ENCODE results near the gene ELP4.
"Not testable (repeated sequence)": the region's sequence is repeated elsewhere in the genome, so short reads cannot be mapped to it uniquely, and the experiment has no call there.

ELP4 gene

DNA sequence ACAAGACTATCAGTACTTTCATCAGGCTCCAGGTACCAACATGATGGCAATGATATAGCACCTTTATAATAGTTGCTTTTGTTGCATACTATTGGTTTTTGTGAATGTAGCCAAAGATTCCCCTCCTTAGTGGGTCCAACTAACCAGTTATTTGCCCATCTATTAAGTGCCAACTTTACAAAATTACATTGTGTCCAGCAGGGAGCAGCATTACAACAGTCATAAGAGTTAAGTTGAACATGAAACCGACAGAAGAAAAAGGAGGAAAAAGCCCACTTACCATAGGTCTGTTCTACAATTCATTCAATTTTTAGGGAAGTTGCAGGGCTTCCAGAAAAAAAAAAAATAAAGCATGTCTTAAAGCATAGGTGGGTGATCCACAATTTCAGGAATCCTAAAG is 21.7 kb upstream of the ELP4 start:
- DNase-seq (ENCODE audit: insufficient read length, low spot score) = no peak
- TF ChIP-seq POU2F2 (IDR thresholded peaks at IDR 0.05; ENCODE audit: low read depth, low read length) (no peak), PAX5 (IDR thresholded peaks at IDR 0.05; ENCODE audit: insufficient read depth, low read length, severe bottlenecking) (no peak), TAF1 (IDR thresholded peaks at IDR 0.05; ENCODE audit: low read depth, low read length) (no peak), POLR2A (IDR thresholded peaks at IDR 0.05; ENCODE audit: low read depth, low read length) (no peak), SPI1 (IDR thresholded peaks at IDR 0.05; ENCODE audit: low read depth, low read length) (no peak), POLR2AphosphoS5 (IDR thresholded peaks at IDR 0.05; ENCODE audit: low read depth, low read length) (no peak)
- peak; percentile 62 for FAIRE-seq

DNA sequence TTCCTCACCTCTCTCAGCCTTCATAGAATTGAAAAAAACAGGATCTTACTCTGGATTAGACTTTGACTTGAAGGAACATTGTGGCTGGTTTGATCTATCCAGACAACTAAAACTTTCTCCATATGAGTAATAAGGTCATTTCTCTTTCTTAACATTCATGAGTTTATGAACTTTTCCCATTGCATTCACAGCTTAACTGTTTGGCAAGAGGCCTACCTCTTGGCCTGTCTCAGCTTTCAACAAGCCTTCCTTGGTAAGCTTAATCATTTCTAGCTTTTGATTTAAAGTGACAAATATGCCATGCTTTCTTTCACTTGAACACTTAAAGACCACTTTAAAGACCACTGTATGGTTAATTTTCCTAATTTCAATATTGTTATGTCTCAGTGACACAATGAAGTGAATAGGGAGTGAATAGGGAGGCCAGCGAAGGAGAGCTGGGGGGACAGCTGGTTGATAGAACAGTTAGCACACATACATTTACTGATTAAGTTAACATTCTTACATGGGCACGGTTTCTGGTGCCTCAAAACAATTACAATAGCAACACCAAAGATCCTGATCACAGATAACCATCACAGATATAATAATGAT is 17.1 kb upstream of the ELP4 start:
- DNase-seq (ENCODE audit: insufficient read length, low spot score) (no peak), FAIRE-seq (no peak)
- TF ChIP-seq POU2F2 (IDR thresholded peaks at IDR 0.05; ENCODE audit: low read depth, low read length) (no peak), SPI1 (IDR thresholded peaks at IDR 0.05; ENCODE audit: low read depth, low read length) (no peak), PAX5 (IDR thresholded peaks at IDR 0.05; ENCODE audit: insufficient read depth, low read length, severe bottlenecking) (no peak), POLR2AphosphoS5 (IDR thresholded peaks at IDR 0.05; ENCODE audit: low read depth, low read length) (no peak), POLR2A (IDR thresholded peaks at IDR 0.05; ENCODE audit: low read depth, low read length) (no peak), TAF1 (IDR thresholded peaks at IDR 0.05; ENCODE audit: low read depth, low read length) (no peak)

DNA sequence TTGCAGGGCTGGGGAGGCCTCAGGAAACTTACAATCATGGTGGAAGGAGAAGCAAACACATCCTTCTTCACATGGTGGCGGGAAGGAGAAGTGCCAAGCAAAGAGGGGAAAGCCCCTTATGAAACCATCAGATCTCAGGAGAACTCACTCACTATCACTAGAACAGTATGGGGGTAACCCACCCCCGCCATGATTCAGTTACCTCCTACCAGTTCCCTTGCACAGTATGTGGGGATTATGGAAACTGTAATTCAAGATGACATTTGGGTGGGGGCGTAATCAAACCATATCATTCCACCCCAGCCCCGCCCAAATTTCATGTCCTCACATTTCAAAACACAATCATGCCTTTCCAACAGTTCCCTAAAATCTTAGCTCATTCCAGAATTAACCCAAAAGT is 16.3 kb upstream of the ELP4 start:
- FAIRE-seq (no peak), DNase-seq (ENCODE audit: insufficient read length, low spot score) (no peak)
- TF ChIP-seq POU2F2 (IDR thresholded peaks at IDR 0.05; ENCODE audit: low read depth, low read length) (no peak), SPI1 (IDR thresholded peaks at IDR 0.05; ENCODE audit: low read depth, low read length) (no peak), POLR2A (IDR thresholded peaks at IDR 0.05; ENCODE audit: low read depth, low read length) (no peak), PAX5 (IDR thresholded peaks at IDR 0.05; ENCODE audit: insufficient read depth, low read length, severe bottlenecking) (no peak), TAF1 (IDR thresholded peaks at IDR 0.05; ENCODE audit: low read depth, low read length) (no peak)

DNA sequence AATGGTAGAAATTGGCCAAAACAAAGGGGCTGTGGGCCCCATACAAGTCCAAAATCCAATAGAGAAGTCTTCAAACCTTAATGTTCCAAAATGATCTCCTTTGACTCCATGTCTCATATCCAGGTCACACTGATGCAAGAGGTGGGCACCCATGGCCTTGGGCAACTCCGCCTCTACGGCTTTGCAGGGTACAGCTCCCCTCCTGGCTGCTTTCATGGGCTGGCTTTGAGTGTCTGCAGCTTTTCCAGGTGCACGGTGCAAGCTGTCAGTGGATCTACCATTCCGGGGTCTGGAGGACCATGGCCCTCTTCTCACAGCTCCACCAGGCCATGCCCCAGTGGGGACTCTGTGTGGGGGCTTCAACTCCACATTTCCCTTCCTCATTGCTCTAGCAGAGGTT is 15.8 kb upstream of the ELP4 start:
- not testable (repeated sequence) for FAIRE-seq; DNase-seq (ENCODE audit: insufficient read length, low spot score)

DNA sequence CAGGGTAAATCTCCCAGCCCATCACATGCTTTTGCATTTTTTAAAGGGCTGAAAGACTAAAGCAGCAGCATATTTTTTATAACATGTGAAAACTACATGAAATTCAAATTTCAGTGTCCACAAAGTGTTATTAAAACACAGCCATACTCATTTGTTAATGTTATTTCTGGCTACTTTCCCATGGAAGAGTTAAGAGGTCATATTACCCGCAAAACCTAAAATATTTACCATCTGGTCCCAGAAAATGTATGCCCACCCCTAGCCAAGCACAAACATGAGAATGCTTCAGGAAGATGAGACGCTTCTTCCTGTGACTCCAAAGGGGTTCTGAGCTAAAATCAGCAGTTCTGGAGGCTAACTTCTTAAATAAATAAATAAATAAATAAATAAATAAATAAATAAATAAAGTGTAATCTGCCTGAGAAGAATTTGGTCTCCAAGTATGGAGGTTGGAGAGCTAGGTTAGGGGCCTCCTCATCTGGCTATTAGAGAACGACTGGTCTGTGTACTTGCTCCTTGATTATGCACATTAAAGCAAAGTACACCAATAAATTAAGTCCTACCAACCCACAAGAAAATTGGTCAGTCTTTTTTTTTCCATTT is 9.9 kb upstream of the ELP4 start:
- FAIRE-seq = no peak
- TF ChIP-seq POLR2A (IDR thresholded peaks at IDR 0.05; ENCODE audit: low read depth, low read length) (no peak), PAX5 (IDR thresholded peaks at IDR 0.05; ENCODE audit: insufficient read depth, low read length, severe bottlenecking) (no peak), SPI1 (IDR thresholded peaks at IDR 0.05; ENCODE audit: low read depth, low read length) (no peak), POLR2AphosphoS5 (IDR thresholded peaks at IDR 0.05; ENCODE audit: low read depth, low read length) (no peak), TAF1 (IDR thresholded peaks at IDR 0.05; ENCODE audit: low read depth, low read length) (no peak), POU2F2 (IDR thresholded peaks at IDR 0.05; ENCODE audit: low read depth, low read length) (no peak)
- no peak for DNase-seq (ENCODE audit: insufficient read length, low spot score)

DNA sequence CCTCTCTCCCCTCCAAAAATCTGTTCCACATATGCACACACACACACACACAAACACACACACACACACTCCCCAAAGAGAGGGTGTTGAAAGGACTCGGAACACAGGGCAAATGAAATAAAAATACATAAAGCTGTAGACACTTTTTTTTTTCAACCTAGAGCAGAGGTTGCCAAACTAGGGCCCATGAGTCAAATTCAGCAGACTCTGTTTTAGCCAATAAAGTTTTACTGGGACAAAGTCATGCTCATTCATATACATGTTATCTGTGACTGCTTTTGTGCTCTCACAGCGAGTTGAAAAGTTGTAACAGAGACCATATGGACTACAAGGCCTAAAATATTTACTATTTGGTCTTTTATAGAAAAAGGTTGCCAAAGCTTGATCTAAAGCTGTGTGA is 9.0 kb upstream of the ELP4 start:
- no peak for DNase-seq (ENCODE audit: insufficient read length, low spot score)
- no peak for FAIRE-seq
- TF ChIP-seq SPI1 (IDR thresholded peaks at IDR 0.05; ENCODE audit: low read depth, low read length) (no peak), PAX5 (IDR thresholded peaks at IDR 0.05; ENCODE audit: insufficient read depth, low read length, severe bottlenecking) (no peak)

DNA sequence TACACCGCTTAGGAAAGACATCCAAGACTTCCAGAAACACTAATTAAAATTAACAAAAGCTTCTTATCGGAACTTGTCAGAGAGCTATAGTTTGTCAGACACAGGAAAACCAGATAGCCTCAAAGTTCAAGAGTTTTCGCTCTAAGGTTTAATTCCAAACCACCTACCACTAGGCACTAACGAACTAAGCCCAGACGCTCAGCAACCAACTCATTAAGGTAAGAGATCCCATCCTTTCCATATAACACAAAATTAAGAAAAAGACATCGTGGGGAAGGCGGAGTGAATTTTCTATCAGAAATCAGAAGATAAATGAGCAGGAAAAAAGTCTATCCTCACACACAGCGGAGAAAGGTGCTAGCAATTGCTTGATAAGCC is 527 bp upstream of the ELP4 start:
- DNase-seq (ENCODE audit: insufficient read length, low spot score) (no peak), FAIRE-seq (peak; percentile 28)
- TF ChIP-seq POLR2A (IDR thresholded peaks at IDR 0.05; ENCODE audit: low read depth, low read length) (no peak), POU2F2 (IDR thresholded peaks at IDR 0.05; ENCODE audit: low read depth, low read length) (no peak), POLR2AphosphoS5 (IDR thresholded peaks at IDR 0.05; ENCODE audit: low read depth, low read length) (no peak), SPI1 (IDR thresholded peaks at IDR 0.05; ENCODE audit: low read depth, low read length) (no peak), TAF1 (IDR thresholded peaks at IDR 0.05; ENCODE audit: low read depth, low read length) (no peak), PAX5 (IDR thresholded peaks at IDR 0.05; ENCODE audit: insufficient read depth, low read length, severe bottlenecking) (no peak)

DNA sequence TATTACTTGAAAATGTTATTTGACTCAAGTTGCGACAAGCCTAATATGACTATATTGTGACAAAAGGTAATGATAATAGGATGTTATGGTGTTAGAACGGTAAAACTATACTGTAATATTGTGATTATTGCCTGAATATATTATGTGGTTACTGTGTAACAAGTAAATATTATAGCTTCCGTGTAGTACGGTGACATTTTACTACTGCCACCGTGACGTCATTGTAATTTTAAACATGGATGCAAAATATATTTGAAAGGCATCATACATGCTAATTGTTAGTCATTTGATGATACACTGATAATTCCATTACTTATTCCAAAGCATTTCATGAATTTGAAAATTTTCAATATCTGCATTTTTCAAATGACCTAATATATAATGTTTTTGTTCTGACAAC is 2.5 kb downstream of the ELP4 start:
- FAIRE-seq (no peak), DNase-seq (ENCODE audit: insufficient read length, low spot score) (no peak)
- TF ChIP-seq TAF1 (IDR thresholded peaks at IDR 0.05; ENCODE audit: low read depth, low read length) = no peak
- TF ChIP-seq POLR2A (IDR thresholded peaks at IDR 0.05; ENCODE audit: low read depth, low read length) = no peak
- TF ChIP-seq SPI1 (IDR thresholded peaks at IDR 0.05; ENCODE audit: low read depth, low read length) = no peak
- TF ChIP-seq PAX5 (IDR thresholded peaks at IDR 0.05; ENCODE audit: insufficient read depth, low read length, severe bottlenecking) = no peak
- no peak for TF ChIP-seq POU2F2 (IDR thresholded peaks at IDR 0.05; ENCODE audit: low read depth, low read length)
- no peak for TF ChIP-seq POLR2AphosphoS5 (IDR thresholded peaks at IDR 0.05; ENCODE audit: low read depth, low read length)

DNA sequence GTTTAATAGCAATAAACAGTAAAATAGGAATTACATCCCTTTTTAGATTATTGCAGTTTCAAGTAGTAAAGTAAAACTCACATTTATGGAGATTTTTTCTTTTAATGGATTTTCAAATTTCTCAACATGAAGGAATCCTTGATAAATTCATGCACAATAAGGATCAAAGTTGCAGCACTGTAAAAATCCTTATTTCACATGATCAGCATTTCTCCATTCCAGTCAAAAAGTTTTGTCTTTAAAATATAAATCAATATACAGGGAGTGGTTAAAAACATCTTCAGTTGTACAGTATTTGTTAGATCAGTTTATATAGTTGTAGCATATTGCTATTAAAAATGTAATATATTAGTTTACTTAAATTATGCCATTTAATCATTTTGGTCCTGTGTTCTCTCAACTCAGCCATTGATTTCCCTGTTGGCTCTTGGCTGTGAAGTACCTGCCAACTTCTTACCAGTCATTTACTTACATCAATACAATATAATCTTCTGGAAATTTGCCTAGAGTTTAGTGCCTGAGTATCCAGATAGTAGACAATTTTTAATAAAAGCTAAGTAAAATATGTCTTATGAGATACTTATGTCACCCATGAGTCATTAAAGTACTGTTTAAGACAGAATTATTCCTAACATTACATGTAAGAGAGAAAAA is 12.1 kb downstream of the ELP4 start:
- TF ChIP-seq POU2F2 (IDR thresholded peaks at IDR 0.05; ENCODE audit: low read depth, low read length) (no peak), SPI1 (IDR thresholded peaks at IDR 0.05; ENCODE audit: low read depth, low read length) (no peak), TAF1 (IDR thresholded peaks at IDR 0.05; ENCODE audit: low read depth, low read length) (no peak), POLR2AphosphoS5 (IDR thresholded peaks at IDR 0.05; ENCODE audit: low read depth, low read length) (no peak), PAX5 (IDR thresholded peaks at IDR 0.05; ENCODE audit: insufficient read depth, low read length, severe bottlenecking) (no peak), POLR2A (IDR thresholded peaks at IDR 0.05; ENCODE audit: low read depth, low read length) (no peak)
- FAIRE-seq (no peak), DNase-seq (ENCODE audit: insufficient read length, low spot score) (no peak)

DNA sequence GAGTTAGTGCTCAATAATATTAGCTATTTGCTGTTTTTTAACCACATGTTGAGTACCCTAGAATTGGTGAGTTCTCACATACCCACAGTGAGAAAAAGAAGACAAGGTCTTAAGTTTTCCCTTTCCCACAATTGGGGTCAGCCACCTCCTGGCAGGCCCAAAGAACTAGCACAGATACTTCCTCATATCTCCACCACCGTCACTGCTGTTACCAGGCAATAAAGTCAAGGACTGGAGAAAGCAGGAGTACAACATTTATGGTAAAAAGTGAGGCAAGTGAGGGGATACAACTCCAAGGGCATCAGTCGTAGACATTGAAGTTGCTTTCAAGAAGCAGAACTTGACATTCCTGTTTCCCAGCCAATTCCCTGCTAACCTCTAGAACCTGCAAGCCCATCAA is 19.6 kb downstream of the ELP4 start:
- no peak for DNase-seq (ENCODE audit: insufficient read length, low spot score)

More for the DNA sequence above, 19.6 kb downstream of the ELP4 start:
- TF ChIP-seq POLR2A (IDR thresholded peaks at IDR 0.05; ENCODE audit: low read depth, low read length) (no peak), PAX5 (IDR thresholded peaks at IDR 0.05; ENCODE audit: insufficient read depth, low read length, severe bottlenecking) (no peak), TAF1 (IDR thresholded peaks at IDR 0.05; ENCODE audit: low read depth, low read length) (no peak), SPI1 (IDR thresholded peaks at IDR 0.05; ENCODE audit: low read depth, low read length) (no peak), POU2F2 (IDR thresholded peaks at IDR 0.05; ENCODE audit: low read depth, low read length) (no peak), POLR2AphosphoS5 (IDR thresholded peaks at IDR 0.05; ENCODE audit: low read depth, low read length) (no peak)
- no peak for FAIRE-seq
